Measurements from ENCODE around the gene SNX4.
"Not testable (repeated sequence)": the region's sequence is repeated elsewhere in the genome, so short reads cannot be mapped to it uniquely, and the experiment has no call there.

The SNX4 gene

DNA sequence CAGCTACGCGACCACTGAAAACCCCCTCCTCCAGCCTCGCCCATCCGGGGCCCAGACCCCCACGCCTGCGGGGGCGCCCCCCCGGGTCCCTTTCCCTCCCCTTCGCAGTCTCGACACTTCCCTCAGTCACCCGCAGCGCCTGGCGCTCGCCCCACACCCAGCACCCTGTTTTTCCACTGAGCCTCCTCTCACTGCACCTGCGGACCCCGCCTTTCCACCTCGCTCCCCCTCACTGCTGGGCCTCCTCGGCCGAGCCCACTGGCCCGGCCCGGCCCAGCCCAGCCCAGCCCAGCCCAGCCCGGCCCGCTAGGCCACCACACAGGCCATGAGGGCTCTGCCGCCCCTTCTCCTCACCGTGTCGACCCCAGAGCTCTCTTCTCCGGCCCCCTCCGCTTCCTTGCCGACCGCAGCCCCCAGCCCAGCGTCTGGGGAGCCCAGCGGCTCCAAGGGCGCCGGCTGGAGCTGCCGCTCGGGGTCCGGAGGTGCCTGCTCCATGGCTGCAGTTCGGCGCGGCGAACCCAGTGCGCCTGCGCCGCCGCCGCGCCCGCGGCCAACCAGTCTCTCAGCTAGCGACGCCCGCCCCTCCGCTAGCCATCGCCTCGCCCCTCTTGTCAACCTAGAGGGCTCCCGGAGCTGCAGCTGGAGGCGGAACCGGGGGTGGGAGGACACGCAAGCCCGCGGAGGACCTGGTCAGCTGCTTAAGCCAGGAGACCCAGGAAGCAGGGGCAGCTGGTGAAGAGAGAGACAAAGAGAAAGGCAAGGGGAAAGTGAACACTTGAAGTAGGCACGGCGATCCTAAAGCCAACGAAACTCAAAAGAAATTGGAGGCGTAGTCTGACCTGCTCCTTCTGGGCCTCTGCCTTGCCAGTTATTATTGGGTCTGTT is at the start of gene SNX4:
SNX4 (minus strand) TSS at position 525 of the 885 bp plus-strand sequence; CDS start at position 495, 30 bp downstream.
- peak within 1 kb of the TSS; percentile 90 for H3K4me3 ChIP-seq (ENCODE audit: low read length)
- DNase-seq (ENCODE audit: low read depth) = peak; percentile 93
- TF ChIP-seq, protein P1, sequence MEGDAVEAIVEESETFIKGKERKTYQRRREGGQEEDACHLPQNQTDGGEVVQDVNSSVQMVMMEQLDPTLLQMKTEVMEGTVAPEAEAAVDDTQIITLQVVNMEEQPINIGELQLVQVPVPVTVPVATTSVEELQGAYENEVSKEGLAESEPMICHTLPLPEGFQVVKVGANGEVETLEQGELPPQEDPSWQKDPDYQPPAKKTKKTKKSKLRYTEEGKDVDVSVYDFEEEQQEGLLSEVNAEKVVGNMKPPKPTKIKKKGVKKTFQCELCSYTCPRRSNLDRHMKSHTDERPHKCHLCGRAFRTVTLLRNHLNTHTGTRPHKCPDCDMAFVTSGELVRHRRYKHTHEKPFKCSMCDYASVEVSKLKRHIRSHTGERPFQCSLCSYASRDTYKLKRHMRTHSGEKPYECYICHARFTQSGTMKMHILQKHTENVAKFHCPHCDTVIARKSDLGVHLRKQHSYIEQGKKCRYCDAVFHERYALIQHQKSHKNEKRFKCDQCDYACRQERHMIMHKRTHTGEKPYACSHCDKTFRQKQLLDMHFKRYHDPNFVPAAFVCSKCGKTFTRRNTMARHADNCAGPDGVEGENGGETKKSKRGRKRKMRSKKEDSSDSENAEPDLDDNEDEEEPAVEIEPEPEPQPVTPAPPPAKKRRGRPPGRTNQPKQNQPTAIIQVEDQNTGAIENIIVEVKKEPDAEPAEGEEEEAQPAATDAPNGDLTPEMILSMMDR (conservative IDR thresholded peaks at IDR 0.05; ENCODE audit: low read length) = no peak

DNA sequence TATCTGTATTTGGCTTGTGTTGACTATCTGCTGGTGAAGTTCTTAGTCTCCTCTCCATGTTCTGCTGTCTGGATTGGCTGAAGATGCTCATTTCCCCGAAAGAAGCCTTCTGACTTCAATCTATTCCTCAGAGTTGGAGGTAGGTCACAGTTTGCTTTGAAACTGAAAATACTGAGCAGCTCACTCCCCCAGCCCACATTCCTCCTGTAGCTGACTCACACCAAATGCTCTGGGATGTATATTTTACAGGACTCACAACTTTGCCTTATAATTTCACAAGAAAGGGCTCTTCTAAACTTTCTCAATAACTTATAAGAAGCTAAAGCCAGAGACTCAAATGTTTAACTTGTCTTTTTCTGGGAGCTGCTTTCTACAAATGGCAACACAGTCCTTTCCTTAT is 36.3 kb upstream of the SNX4 start:
- peak; percentile 12 for DNase-seq (ENCODE audit: low read depth)
- H3K4me3 ChIP-seq (ENCODE audit: low read length) = no peak overlapping the region
- TF ChIP-seq, protein P1 (conservative IDR thresholded peaks at IDR 0.05; ENCODE audit: low read length) = no peak

DNA sequence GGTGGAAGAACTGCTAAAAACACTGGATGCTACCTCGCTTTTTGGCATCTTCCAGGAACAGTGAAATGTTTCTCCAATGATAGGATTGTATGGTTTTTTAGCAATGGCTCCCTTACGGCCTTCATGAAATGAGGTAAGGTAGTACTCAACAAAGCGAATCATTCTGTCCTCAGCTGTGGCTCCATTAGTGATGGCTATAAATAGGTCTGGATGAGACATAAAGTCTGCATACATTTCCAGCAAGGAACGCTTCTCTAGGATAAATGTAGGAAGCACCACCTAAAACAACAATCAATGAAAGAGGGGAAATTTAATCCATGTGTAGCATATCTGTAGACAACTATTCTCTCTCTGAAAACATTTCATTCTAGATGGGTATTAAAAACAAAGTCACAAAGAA is 32.4 kb upstream of the SNX4 start:
- no peak overlapping the region for H3K4me3 ChIP-seq (ENCODE audit: low read length)
- TF ChIP-seq, protein P1 (conservative IDR thresholded peaks at IDR 0.05; ENCODE audit: low read length) = no peak
- no peak for DNase-seq (ENCODE audit: low read depth)

DNA sequence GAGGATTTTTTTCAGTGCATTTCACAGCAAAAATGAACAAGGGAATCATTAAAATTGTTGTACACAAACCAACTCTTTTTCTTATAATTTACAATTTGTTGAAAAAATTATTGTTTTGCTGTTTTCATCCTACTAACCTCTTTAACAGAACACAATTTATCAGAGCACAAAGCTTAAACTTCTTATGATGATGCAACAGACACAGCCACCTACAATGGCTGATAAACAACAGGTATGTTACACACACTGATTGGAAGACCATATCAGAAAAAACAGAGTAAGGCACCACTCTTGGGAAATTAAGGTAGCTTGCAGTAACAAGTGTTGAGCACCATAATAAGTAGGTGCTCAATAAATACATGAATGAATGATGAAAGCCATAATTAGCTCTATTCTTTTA is 8.9 kb upstream of the SNX4 start:
- DNase-seq (ENCODE audit: low read depth) = no peak

DNA sequence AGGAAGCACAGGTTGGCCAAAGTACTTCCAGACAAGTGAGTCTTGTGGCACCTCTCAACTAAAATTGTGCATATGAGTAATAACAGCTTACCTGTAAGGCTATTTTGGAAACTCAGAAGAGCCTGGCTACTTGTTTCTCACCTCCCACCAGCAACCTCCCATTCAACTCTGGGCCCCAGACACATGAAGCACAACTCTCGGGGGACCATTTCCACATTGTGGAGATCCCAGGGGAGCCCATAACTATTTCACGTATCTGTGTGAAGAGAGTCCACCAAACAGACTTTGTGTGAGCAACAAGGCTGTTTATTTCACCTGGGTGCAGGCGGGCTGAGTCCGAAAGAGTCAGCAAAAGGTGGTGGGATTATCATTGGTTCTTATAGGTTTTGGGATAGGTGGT is 5.2 kb upstream of the SNX4 start:
- TF ChIP-seq, protein P1 (conservative IDR thresholded peaks at IDR 0.05; ENCODE audit: low read length) = no peak
- no peak overlapping the region for H3K4me3 ChIP-seq (ENCODE audit: low read length)
- DNase-seq (ENCODE audit: low read depth) = no peak

More for the DNA sequence above, 8.9 kb upstream of the SNX4 start:
- TF ChIP-seq, protein P1 (conservative IDR thresholded peaks at IDR 0.05; ENCODE audit: low read length) = no peak
- no peak overlapping the region for H3K4me3 ChIP-seq (ENCODE audit: low read length)

DNA sequence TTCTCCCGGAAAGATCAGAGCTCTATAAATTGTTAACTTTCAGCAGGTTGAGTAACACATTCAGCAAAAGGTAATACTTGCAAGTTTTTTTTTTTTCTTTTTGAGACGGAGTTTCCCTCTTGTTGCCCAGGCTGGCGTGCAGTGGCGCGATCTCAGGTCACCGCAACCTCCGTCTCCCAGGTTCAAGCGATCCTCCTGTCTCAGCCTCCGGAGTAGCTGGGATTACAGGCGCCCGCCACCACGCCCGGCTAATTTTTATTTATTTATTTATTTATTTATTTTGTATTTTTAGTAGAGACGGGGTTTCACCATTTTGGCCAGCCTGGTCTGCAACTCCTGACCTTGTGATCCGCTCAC is 539 bp upstream of the SNX4 start:
- not testable (repeated sequence) for DNase-seq (ENCODE audit: low read depth)
- H3K4me3 ChIP-seq (ENCODE audit: low read length) = peak overlapping the region; percentile 90

DNA sequence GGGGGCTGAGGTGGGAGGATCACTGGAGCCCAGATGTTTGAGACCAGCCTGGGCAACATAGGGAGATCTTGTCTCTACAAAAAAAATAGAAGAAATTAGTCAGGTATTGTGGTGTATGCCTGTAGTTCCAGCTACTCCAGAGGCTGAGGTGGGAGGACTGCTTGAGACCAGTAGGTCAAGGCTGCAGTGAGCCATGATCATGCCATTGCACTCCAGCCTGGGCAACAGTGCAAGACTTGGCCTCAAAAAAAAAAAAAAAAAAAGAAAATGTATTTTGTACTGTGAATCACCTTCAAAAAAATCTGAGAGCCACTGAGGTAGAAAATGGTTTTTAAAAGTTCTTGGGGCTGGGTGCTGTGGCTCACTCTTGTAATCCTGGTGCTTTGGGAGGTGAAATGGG is 4.6 kb downstream of the SNX4 start:
- TF ChIP-seq, protein P1 (conservative IDR thresholded peaks at IDR 0.05; ENCODE audit: low read length) = no peak
- no peak overlapping the region for H3K4me3 ChIP-seq (ENCODE audit: low read length)
- no peak for DNase-seq (ENCODE audit: low read depth)

Measured in AG10803 (cell line).